ENCODE data around the gene BABAM2. TPM values are rescaled to one million over a fixed set of nuclear protein-coding genes. Genes with fewer than 3 reads are reported as not detected.

BABAM2 gene
- total RNA-seq, 3 donors from 2014 or later (not counting 1 experiment from before 2014, with no cell fraction given), result 54.6 to 66.1 (median 59.5) TPM

DNA sequence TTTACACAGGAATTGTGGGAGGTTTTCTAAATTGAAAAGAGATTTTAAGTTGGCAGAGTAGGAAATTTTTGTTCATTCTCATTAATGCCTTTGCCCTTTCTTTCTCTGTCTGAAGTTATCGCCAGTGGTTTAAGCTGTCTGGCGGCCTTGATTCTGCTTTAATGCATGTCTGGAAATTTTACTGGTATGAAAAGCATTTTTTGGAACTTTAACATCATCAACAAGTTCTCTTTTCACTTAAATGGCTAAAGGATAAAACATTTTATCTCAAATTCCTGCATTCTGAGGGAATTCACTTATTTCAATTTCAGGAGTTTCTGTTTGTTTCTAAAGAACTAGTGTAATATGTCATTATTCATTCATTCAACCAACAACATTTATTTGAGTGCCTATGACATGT is 268.3 kb downstream of the BABAM2 start:
- Histone ChIP-seq H3K27me3 (ENCODE audit: control insufficient read depth, insufficient read depth, low read length) (no peaks in the 10 kb centered on the region), H3K36me3 (ENCODE audit: control insufficient read depth, insufficient read depth, low read length) (no peaks in the 10 kb centered on the region), H3K4me3 (ENCODE audit: low read length) (no peak overlapping the region), H3K4me1 (ENCODE audit: control insufficient read depth, insufficient read depth, low read length) (no peaks in the 10 kb centered on the region), H3K9me3 (ENCODE audit: control insufficient read depth, insufficient read depth, low read length) (peaks cover 4% of the 10 kb centered on the region), H3K27ac (ENCODE audit: low read length) (no peak overlapping the region)
- Mint-ChIP-seq H3K27ac (no peak overlapping the region), H3K27me3 (ENCODE audit: low read depth in 2 of 2) (no peaks in the 10 kb centered on the region), H3K9me3 (peaks cover 2 to 10% of the 10 kb centered on the region in 2 donors), H3K4me3 (no peak overlapping the region), H3K4me1 (no peaks in the 10 kb centered on the region), H3K36me3 (peaks cover 16% of the 10 kb centered on the region)
- TF ChIP-seq, protein P1, sequence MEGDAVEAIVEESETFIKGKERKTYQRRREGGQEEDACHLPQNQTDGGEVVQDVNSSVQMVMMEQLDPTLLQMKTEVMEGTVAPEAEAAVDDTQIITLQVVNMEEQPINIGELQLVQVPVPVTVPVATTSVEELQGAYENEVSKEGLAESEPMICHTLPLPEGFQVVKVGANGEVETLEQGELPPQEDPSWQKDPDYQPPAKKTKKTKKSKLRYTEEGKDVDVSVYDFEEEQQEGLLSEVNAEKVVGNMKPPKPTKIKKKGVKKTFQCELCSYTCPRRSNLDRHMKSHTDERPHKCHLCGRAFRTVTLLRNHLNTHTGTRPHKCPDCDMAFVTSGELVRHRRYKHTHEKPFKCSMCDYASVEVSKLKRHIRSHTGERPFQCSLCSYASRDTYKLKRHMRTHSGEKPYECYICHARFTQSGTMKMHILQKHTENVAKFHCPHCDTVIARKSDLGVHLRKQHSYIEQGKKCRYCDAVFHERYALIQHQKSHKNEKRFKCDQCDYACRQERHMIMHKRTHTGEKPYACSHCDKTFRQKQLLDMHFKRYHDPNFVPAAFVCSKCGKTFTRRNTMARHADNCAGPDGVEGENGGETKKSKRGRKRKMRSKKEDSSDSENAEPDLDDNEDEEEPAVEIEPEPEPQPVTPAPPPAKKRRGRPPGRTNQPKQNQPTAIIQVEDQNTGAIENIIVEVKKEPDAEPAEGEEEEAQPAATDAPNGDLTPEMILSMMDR (IDR thresholded peaks at IDR 0.05), result no peak
- ATAC-seq (no peak), DNase-seq (no peak)
- intact Hi-C loops (cut with micrococcal nuclease), result no loop called here
- WGBS (ENCODE audit: insufficient coverage), result no CpG with 5 or more reads among the region's 2 CpGs

DNA sequence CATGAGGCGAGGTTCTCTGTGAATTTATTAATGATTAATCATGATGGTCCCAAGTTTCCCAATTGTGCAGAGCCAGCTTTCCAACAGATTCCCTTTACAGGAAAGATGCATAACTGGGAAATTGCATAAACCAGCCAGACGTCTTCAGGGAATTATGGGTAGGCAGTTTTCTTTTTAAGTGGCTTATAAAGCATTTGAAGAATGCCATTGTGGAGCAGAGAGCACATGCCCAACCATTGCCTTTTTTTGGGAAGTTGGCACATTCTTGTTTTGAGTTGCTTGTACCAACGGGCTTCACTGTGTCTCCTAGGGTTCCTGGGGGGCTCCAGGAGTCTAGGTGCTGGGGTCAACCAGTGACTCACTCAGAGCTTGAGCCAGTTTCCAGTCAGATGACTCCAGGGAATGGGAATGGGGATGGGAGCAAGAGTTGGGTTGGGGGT is 270.5 kb downstream of the BABAM2 start:
- TF ChIP-seq, protein P1 (IDR thresholded peaks at IDR 0.05), result no peak
- Mint-ChIP-seq H3K9me3 (peaks cover 1 to 2% of the 10 kb centered on the region in 2 donors), H3K4me1 (no peaks in the 10 kb centered on the region), H3K27me3 (ENCODE audit: low read depth in 2 of 2) (no peaks in the 10 kb centered on the region), H3K27ac (no peak overlapping the region), H3K4me3 (no peak overlapping the region), H3K36me3 (peaks cover 4% of the 10 kb centered on the region)
- no peaks in the 10 kb centered on the region for H3K27me3 ChIP-seq (ENCODE audit: control insufficient read depth, insufficient read depth, low read length)
- H3K9me3 ChIP-seq (ENCODE audit: control insufficient read depth, insufficient read depth, low read length), result no peaks in the 10 kb centered on the region
- no peak overlapping the region for H3K4me3 ChIP-seq (ENCODE audit: low read length)
- no peaks in the 10 kb centered on the region for H3K36me3 ChIP-seq (ENCODE audit: control insufficient read depth, insufficient read depth, low read length)
- DNase-seq (no peak), ATAC-seq (no peak)
- WGBS (ENCODE audit: insufficient coverage), result 94% methylated on average over 3 of the region's 3 CpGs
- intact Hi-C loops (cut with micrococcal nuclease), result no loop called here
- H3K27ac ChIP-seq (ENCODE audit: low read length), result no peak overlapping the region
- H3K4me1 ChIP-seq (ENCODE audit: control insufficient read depth, insufficient read depth, low read length), result no peaks in the 10 kb centered on the region

GRCh38 chr2:28161466-28161865 is 270.9 kb downstream of the BABAM2 start:
- 100% methylated on average over 2 of the region's 2 CpGs for WGBS (ENCODE audit: insufficient coverage)
- TF ChIP-seq, protein P1 (IDR thresholded peaks at IDR 0.05), result no peak
- Mint-ChIP-seq H3K4me1 (no peaks in the 10 kb centered on the region), H3K9me3 (no peaks in the 10 kb centered on the region), H3K27me3 (ENCODE audit: low read depth in 2 of 2) (no peaks in the 10 kb centered on the region), H3K36me3 (no peaks in the 10 kb centered on the region), H3K4me3 (no peak overlapping the region), H3K27ac (no peak overlapping the region)
- ATAC-seq, result no peak
- Histone ChIP-seq H3K4me3 (ENCODE audit: low read length) (no peak overlapping the region), H3K27ac (ENCODE audit: low read length) (no peak overlapping the region), H3K27me3 (ENCODE audit: control insufficient read depth, insufficient read depth, low read length) (no peaks in the 10 kb centered on the region), H3K9me3 (ENCODE audit: control insufficient read depth, insufficient read depth, low read length) (no peaks in the 10 kb centered on the region), H3K36me3 (ENCODE audit: control insufficient read depth, insufficient read depth, low read length) (no peaks in the 10 kb centered on the region), H3K4me1 (ENCODE audit: control insufficient read depth, insufficient read depth, low read length) (no peaks in the 10 kb centered on the region)
- no peak for DNase-seq
- intact Hi-C loops (cut with micrococcal nuclease), result no loop called here

DNA sequence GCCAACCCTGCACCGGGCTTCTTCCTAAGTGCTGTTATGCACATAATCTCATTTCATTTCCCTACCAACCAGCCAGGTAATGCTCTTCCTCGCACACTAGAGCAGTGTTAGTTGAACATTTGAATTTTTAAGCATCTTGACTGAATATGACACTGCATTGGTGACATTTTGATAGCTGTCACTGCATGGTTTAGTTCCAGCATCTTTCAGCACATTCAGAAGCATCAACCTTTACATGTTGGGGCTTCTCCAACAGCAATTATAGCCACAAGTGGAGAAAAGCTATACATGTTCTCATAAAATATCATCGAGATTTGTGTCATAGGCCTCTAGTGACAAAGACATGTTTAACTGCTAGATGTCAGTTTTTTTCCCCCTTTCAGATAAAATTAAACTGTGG is 272.0 kb downstream of the BABAM2 start:
- no peak overlapping the region for H3K27ac Mint-ChIP-seq
- Histone ChIP-seq H3K4me3 (ENCODE audit: low read length) (no peak overlapping the region), H3K4me1 (ENCODE audit: control insufficient read depth, insufficient read depth, low read length) (no peaks in the 10 kb centered on the region), H3K27me3 (ENCODE audit: control insufficient read depth, insufficient read depth, low read length) (no peaks in the 10 kb centered on the region), H3K36me3 (ENCODE audit: control insufficient read depth, insufficient read depth, low read length) (no peaks in the 10 kb centered on the region), H3K27ac (ENCODE audit: low read length) (no peak overlapping the region), H3K9me3 (ENCODE audit: control insufficient read depth, insufficient read depth, low read length) (no peaks in the 10 kb centered on the region)
- H3K4me1 Mint-ChIP-seq, result no peaks in the 10 kb centered on the region
- no peaks in the 10 kb centered on the region for H3K27me3 Mint-ChIP-seq (ENCODE audit: low read depth in 2 of 2)
- TF ChIP-seq, protein P1 (IDR thresholded peaks at IDR 0.05), result no peak
- H3K9me3 Mint-ChIP-seq, result no peaks in the 10 kb centered on the region
- DNase-seq (no peak), ATAC-seq (no peak)
- no peaks in the 10 kb centered on the region for H3K36me3 Mint-ChIP-seq
- intact Hi-C loops (cut with micrococcal nuclease), result no loop called here
- 97% methylated on average over 3 of the region's 3 CpGs for WGBS (ENCODE audit: insufficient coverage)
- no peak overlapping the region for H3K4me3 Mint-ChIP-seq
